Measurements from ENCODE around the gene NUBPL.

The NUBPL gene

GRCh38 chr14:31902002-31902401 lies 340.8 kb downstream of the NUBPL start:
- TF ChIP-seq CTCF (IDR thresholded peaks at IDR 0.05; ENCODE audit: insufficient read depth, low read depth, low read length, missing control alignments), result no peak
- no peak for DNase-seq (ENCODE audit: low read depth)
- H3K4me3 ChIP-seq (ENCODE audit: low read depth, low read length), result no peak overlapping the region

- no peak overlapping the region for H3K4me3 ChIP-seq (ENCODE audit: low read depth, low read length)
- DNase-seq (ENCODE audit: low read depth), result no peak
- no peak for TF ChIP-seq CTCF (IDR thresholded peaks at IDR 0.05; ENCODE audit: insufficient read depth, low read depth, low read length, missing control alignments)
These were observed 341.9 kb downstream of the NUBPL start for GRCh38 chr14:31902945-31903646.

- DNase-seq (ENCODE audit: low read depth), result no peak
- H3K4me3 ChIP-seq (ENCODE audit: low read depth, low read length), result no peak overlapping the region
- no peak for TF ChIP-seq CTCF (IDR thresholded peaks at IDR 0.05; ENCODE audit: insufficient read depth, low read depth, low read length, missing control alignments)
These were observed 348.8 kb downstream of the NUBPL start for GRCh38 chr14:31909977-31910376.
